Upper lobe of left lung (tissue), 4 donors: ENCODE results near the gene WDR45B.

Source experiments
- CTCF ChIP-seq, 6 experiments: fragments of 450-650 bp in 4 of 6; fragments of 200-600 bp in 2 of 6; sonication (generic) in 2 of 6; IDR thresholded peaks; one replicate each; pipeline ENCODE4 v1.5.1; 2016 to 2019; ENCODE audit warnings: antibody characterized with exemption in 6 of 6
- EP300 ChIP-seq, 4 donors: sonication (generic); formaldehyde crosslinking; IDR thresholded peaks; one replicate each; pipeline ENCODE4 v1.5.1; 2017; ENCODE audit warnings: antibody characterized with exemption in 4 of 4, control low read depth in 2 of 4

DNA sequence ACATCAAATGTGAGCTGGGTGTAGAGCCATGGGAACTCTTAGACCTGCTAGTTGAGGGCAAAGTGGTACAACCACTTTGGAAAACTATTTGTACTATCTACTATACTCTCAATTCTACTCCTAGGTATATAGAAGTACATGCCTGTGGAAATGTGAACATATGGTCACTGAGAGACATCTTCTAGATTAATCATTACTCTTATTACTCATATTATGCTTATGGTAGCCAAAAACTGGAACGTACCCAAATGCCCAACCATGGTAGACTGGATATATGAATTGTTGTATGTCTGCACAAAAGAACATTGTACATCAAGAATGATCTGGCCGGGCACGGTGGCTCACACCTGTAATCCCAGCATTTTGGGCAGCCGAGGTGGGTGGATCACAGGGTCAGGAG, 2.7 kb downstream of the WDR45B start:
- no peak for TF ChIP-seq CTCF (IDR thresholded peaks at IDR 0.05)
- TF ChIP-seq EP300 (IDR thresholded peaks at IDR 0.05): no peak
